Superior temporal gyrus (tissue), 1 donor: ENCODE data around the gene KIF27.
"Not testable (repeated sequence)": the region's sequence is repeated elsewhere in the genome, so short reads cannot be mapped to it uniquely, and the experiment has no call there.

Experiments used
- DNase-seq: peaks from one replicate; pipeline ENCODE4 v3.0.0-alpha.2; 2016; ENCODE audit errors: extremely low spot score

The KIF27 gene

DNA sequence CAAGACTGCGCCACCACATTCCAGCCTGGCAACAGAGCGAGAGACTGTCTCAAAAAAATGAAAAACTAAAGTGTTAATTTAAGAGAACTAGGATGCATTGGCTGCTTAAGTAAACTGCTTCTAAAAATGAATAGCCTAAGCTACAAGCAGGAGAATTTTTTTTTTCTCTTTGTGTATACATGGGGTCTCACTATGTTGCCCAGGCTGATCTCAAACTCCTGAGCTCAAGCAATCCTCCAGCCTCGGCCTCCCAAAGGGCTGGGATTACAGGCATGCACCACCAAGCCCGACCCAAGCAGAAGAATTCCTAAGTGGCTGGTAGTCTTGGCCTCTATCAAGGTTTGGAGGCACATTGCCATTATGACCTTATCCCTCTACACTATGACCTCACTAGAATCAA lies 106.1 kb downstream of the KIF27 start:
- DNase-seq, result not testable (repeated sequence)

DNA sequence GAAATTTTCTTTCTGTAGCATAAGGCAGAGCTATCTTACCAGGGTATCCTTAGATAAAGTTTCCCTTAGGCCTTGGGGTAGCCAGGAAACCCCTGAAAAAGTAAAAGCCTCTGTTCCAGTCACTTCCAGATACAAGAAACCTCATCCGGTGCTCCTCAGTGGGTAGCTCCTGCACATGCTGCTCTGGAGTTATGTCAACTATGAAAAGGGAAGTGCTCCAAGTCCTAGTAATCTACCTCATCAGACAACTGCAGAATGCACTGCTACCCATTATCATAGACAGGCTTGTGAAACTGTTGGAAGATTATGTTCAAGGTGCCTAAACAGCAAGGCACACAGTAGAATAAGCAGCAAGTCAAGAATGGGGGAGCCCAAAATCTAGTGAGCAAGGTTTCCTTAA lies 112.0 kb downstream of the KIF27 start:
- DNase-seq, result not testable (repeated sequence)

DNA sequence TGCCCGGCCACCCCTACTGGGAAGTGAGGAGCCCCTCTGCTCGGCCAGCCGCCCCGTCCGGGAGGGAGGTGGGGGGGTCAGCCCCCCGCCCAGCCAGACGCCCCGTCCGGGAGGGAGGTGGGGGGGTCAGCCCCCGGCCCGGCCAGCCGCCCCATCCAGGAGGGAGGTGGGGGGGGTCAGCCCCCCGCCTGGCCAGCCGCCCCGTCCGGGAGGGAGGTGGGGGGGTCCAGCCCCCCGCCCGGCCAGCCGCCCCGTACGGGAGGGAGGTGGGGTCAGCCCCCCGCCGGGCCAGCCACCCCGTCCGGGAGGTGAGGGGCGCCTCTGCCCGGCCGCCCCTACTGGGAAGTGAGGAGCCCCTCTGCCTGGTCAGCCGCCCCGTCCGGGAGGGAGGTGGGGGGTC lies 116.8 kb downstream of the KIF27 start:
- not testable (repeated sequence) for DNase-seq

DNA sequence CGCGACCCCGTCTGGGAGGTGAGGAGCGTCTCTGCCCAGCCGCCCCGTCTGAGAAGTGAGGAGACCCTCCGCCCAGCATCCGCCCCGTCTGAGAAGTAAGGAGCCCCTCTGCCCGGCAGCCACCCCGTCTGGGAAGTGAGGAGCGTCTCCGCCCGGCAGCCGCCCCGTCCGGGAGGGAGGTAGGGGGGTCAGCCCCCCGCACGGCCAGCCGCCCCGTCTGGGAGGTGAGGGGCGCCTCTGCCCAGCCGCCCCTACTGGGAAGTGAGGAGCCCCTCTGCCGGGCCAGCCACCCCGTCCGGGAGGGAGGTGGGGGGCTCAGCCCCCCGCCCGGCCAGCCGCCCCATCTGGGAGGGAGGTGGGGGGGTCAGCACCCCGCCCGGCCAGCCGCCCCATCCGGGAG lies 117.3 kb downstream of the KIF27 start:
- DNase-seq, result not testable (repeated sequence)

DNA sequence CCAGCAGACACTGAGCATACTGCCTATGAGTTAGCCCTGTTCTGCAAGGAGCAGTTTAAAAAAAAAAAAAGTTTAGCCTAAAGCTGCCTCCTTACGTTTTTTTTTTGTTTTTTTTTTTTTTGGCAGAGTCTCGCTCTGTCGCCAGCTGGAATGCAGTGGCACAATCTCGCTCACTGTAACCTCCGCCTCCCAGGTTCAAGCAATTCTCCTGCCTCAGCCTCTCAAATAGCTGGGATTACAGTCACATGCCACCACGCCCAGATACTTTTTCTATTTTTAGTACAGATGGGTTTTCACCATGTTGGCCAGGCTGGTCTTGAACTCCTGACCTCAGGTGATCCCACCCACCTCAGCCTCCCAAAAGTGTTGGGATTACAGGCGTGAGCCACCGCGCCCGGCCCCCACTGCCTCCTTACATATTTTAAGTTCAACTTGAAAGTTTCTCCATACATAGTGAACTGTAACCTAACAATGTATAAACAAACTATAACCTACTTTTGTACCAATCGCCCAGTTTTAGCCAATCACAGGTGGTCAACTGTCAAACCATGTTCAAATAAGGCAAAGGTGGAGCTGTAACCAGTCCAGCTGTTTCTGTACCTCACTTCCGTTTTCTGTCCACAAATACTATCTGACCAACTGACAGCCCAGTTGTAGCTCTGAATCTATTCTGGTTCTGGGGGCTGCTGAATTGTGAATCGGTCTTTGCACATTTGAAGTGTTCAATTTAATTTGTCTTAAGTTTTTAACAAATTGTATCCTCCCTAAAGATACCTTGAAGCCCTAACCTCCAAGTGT lies 120.8 kb downstream of the KIF27 start:
- no peak for DNase-seq

DNA sequence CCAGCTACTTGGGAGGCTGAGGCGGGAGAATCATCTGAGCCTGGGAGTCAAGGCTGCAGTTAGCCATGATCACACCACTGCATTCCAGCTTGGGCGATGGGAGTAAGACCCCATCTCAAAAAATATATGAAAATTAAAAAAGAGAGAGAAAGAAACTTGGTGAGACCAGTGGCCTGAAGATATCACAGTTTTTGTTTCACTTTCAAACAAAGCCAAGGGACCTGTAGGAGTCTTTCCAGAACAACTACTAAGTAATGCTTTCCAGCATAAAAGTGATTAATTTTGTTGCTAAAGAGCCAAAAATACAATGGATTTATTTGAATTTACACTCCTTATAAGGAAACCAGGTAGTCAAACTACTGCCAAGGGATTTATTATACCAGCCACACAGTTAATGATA lies 127.2 kb downstream of the KIF27 start:
- no peak for DNase-seq

DNA sequence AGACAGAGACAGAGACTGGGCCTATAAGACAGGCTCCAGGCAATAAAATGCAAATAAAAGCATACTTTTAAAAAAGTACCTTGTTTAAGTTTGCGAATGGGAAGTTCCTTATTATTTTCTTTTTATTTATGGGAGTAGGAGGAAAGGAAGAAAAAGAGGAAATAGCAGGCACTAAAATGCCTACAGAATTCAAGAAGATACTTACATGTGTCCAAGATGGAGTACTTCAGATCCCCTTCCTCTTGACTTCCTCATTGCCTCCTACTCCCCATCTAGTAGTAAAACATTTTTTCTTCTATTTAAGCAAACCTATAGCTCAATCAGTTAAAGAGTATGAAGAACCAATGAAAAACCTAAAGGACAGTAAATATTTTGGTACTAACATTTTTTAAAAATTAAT lies 128.5 kb downstream of the KIF27 start:
- DNase-seq, result no peak
